ENCODE data around the gene DBX2. TPM values are rescaled to one million over a fixed set of nuclear protein-coding genes. Genes with fewer than 3 reads are reported as not detected.
"Not testable (repeated sequence)": the region's sequence is repeated elsewhere in the genome, so short reads cannot be mapped to it uniquely, and the experiment has no call there.

Gene DBX2
- polyA plus RNA-seq, 2 donors = 0.01 TPM; not detected in 1

- no peaks in the 10 kb centered on the region for H3K36me3 ChIP-seq (ENCODE audit: control insufficient read depth in 2 of 2, insufficient read depth in 2 of 2, low read length in 1 of 2)
- H3K27me3 ChIP-seq (ENCODE audit: control insufficient read depth in 1 of 2, insufficient read depth in 2 of 2, low read length in 2 of 2) = peaks cover 0 to 2% of the 10 kb centered on the region in 2 donors
- no peak overlapping the region for H3K27ac ChIP-seq (ENCODE audit: low read depth in 2 of 2, low read length in 1 of 2)
- H3K9me3 ChIP-seq (ENCODE audit: control insufficient read depth in 2 of 2, insufficient read depth in 1 of 2, low read depth in 1 of 2, low read length in 1 of 2) = no peaks in the 10 kb centered on the region
- H3K4me1 ChIP-seq (ENCODE audit: control insufficient read depth in 2 of 2, insufficient read depth in 2 of 2, low read length in 1 of 2) = no peaks in the 10 kb centered on the region
- WGBS, 2 donors = 18 to 33% methylated on average over 1 of the region's 1 CpG
- H3K4me3 ChIP-seq (ENCODE audit: low read depth in 1 of 2, low read length in 2 of 2) = no peak overlapping the region
These were observed 33.0 kb downstream of the DBX2 start for GRCh38 chr12:45017916-45018315.

- no peak overlapping the region for H3K27ac ChIP-seq (ENCODE audit: low read depth in 2 of 2, low read length in 1 of 2)
- H3K9me3 ChIP-seq (ENCODE audit: control insufficient read depth in 2 of 2, insufficient read depth in 1 of 2, low read depth in 1 of 2, low read length in 1 of 2) = no peaks in the 10 kb centered on the region
- WGBS, 2 donors = 72 to 75% methylated on average over 1 of the region's 1 CpG
- no peaks in the 10 kb centered on the region for H3K4me1 ChIP-seq (ENCODE audit: control insufficient read depth in 2 of 2, insufficient read depth in 2 of 2, low read length in 1 of 2)
- no peak overlapping the region for H3K4me3 ChIP-seq (ENCODE audit: low read depth in 1 of 2, low read length in 2 of 2)
- H3K27me3 ChIP-seq (ENCODE audit: control insufficient read depth in 1 of 2, insufficient read depth in 2 of 2, low read length in 2 of 2) = peaks cover 0 to 3% of the 10 kb centered on the region in 2 donors
- H3K36me3 ChIP-seq (ENCODE audit: control insufficient read depth in 2 of 2, insufficient read depth in 2 of 2, low read length in 1 of 2) = no peaks in the 10 kb centered on the region
These were observed 36.5 kb downstream of the DBX2 start for GRCh38 chr12:45014396-45014795.

- H3K9me3 ChIP-seq (ENCODE audit: control insufficient read depth in 2 of 2, insufficient read depth in 1 of 2, low read depth in 1 of 2, low read length in 1 of 2) = no peaks in the 10 kb centered on the region
- 84 to 89% methylated on average over 3 of the region's 3 CpGs for WGBS, 2 donors
- H3K4me3 ChIP-seq (ENCODE audit: low read depth in 1 of 2, low read length in 2 of 2) = no peak overlapping the region
- H3K36me3 ChIP-seq (ENCODE audit: control insufficient read depth in 2 of 2, insufficient read depth in 2 of 2, low read length in 1 of 2) = no peaks in the 10 kb centered on the region
- peaks cover 0 to 3% of the 10 kb centered on the region in 2 donors for H3K27me3 ChIP-seq (ENCODE audit: control insufficient read depth in 1 of 2, insufficient read depth in 2 of 2, low read length in 2 of 2)
- H3K4me1 ChIP-seq (ENCODE audit: control insufficient read depth in 2 of 2, insufficient read depth in 2 of 2, low read length in 1 of 2) = no peaks in the 10 kb centered on the region
- no peak overlapping the region for H3K27ac ChIP-seq (ENCODE audit: low read depth in 2 of 2, low read length in 1 of 2)
These were observed 38.1 kb downstream of the DBX2 start for GRCh38 chr12:45012749-45013148.

GRCh38 chr12:45010059-45010458 is 40.8 kb downstream of the DBX2 start:
- H3K9me3 ChIP-seq (ENCODE audit: control insufficient read depth in 2 of 2, insufficient read depth in 1 of 2, low read depth in 1 of 2, low read length in 1 of 2) = no peaks in the 10 kb centered on the region
- no peak overlapping the region for H3K27ac ChIP-seq (ENCODE audit: low read depth in 2 of 2, low read length in 1 of 2)
- 26 to 49% methylated on average over 4 of the region's 4 CpGs for WGBS, 2 donors
- H3K4me3 ChIP-seq (ENCODE audit: low read depth in 1 of 2, low read length in 2 of 2) = no peak overlapping the region
- peaks cover 0 to 2% of the 10 kb centered on the region in 2 donors for H3K27me3 ChIP-seq (ENCODE audit: control insufficient read depth in 1 of 2, insufficient read depth in 2 of 2, low read length in 2 of 2)
- no peaks in the 10 kb centered on the region for H3K36me3 ChIP-seq (ENCODE audit: control insufficient read depth in 2 of 2, insufficient read depth in 2 of 2, low read length in 1 of 2)
- H3K4me1 ChIP-seq (ENCODE audit: control insufficient read depth in 2 of 2, insufficient read depth in 2 of 2, low read length in 1 of 2) = no peaks in the 10 kb centered on the region

GRCh38 chr12:45008211-45008610 is 42.7 kb downstream of the DBX2 start:
- H3K27me3 ChIP-seq (ENCODE audit: control insufficient read depth in 1 of 2, insufficient read depth in 2 of 2, low read length in 2 of 2) = peaks cover 2% of the 10 kb centered on the region in 2 donors
- H3K9me3 ChIP-seq (ENCODE audit: control insufficient read depth in 2 of 2, insufficient read depth in 1 of 2, low read depth in 1 of 2, low read length in 1 of 2) = no peaks in the 10 kb centered on the region
- H3K4me3 ChIP-seq (ENCODE audit: low read depth in 1 of 2, low read length in 2 of 2) = no peak overlapping the region
- H3K36me3 ChIP-seq (ENCODE audit: control insufficient read depth in 2 of 2, insufficient read depth in 2 of 2, low read length in 1 of 2) = no peaks in the 10 kb centered on the region
- no peaks in the 10 kb centered on the region for H3K4me1 ChIP-seq (ENCODE audit: control insufficient read depth in 2 of 2, insufficient read depth in 2 of 2, low read length in 1 of 2)
- H3K27ac ChIP-seq (ENCODE audit: low read depth in 2 of 2, low read length in 1 of 2) = no peak overlapping the region

GRCh38 chr12:44999355-44999754 is 51.5 kb downstream of the DBX2 start:
- no peak overlapping the region for H3K27ac ChIP-seq (ENCODE audit: low read depth in 2 of 2, low read length in 1 of 2)
- H3K9me3 ChIP-seq (ENCODE audit: control insufficient read depth in 2 of 2, insufficient read depth in 1 of 2, low read depth in 1 of 2, low read length in 1 of 2) = no peaks in the 10 kb centered on the region
- H3K4me3 ChIP-seq (ENCODE audit: low read depth in 1 of 2, low read length in 2 of 2) = no peak overlapping the region

GRCh38 chr12:44993161-44993560 is 57.7 kb downstream of the DBX2 start:
- Histone ChIP-seq H3K9me3 (ENCODE audit: control insufficient read depth in 2 of 2, insufficient read depth in 1 of 2, low read depth in 1 of 2, low read length in 1 of 2) (no peaks in the 10 kb centered on the region), H3K27ac (ENCODE audit: low read depth in 2 of 2, low read length in 1 of 2) (no peak overlapping the region), H3K4me1 (ENCODE audit: control insufficient read depth in 2 of 2, insufficient read depth in 2 of 2, low read length in 1 of 2) (no peaks in the 10 kb centered on the region), H3K36me3 (ENCODE audit: control insufficient read depth in 2 of 2, insufficient read depth in 2 of 2, low read length in 1 of 2) (no peaks in the 10 kb centered on the region), H3K4me3 (ENCODE audit: low read depth in 1 of 2, low read length in 2 of 2) (no peak overlapping the region), H3K27me3 (ENCODE audit: control insufficient read depth in 1 of 2, insufficient read depth in 2 of 2, low read length in 2 of 2) (no peaks in the 10 kb centered on the region)
- 37 to 39% methylated on average over 1 of the region's 1 CpG for WGBS, 2 donors

More at GRCh38 chr12:44999355-44999754, 51.5 kb downstream of the DBX2 start:
- Histone ChIP-seq H3K4me1 (ENCODE audit: control insufficient read depth in 2 of 2, insufficient read depth in 2 of 2, low read length in 1 of 2) (no peaks in the 10 kb centered on the region), H3K36me3 (ENCODE audit: control insufficient read depth in 2 of 2, insufficient read depth in 2 of 2, low read length in 1 of 2) (no peaks in the 10 kb centered on the region), H3K27me3 (ENCODE audit: control insufficient read depth in 1 of 2, insufficient read depth in 2 of 2, low read length in 2 of 2) (peaks cover 0 to 2% of the 10 kb centered on the region in 2 donors)

DNA sequence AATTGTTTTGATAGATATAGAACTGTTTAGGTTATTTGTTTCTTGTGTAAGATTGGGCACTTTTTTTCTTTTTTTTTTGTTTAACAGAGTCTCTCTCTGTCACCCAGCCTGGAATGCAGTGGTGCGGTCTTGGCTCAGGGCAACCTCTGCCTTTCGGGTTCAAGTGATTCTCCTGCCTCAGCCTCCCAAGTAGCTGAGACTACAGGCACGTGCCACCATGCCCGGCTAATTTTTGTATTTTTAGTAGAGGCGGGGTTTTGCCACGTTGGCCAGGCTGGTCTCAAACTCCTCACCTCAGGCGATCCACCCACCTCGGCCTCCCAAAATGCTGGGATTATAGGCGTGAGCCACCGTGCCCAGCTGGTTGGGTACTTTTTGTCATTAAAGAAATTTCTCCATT is 66.0 kb downstream of the DBX2 start:
- not testable (repeated sequence) for H3K4me1 ChIP-seq (ENCODE audit: control insufficient read depth in 2 of 2, insufficient read depth in 2 of 2, low read length in 1 of 2); H3K27ac ChIP-seq (ENCODE audit: low read depth in 2 of 2, low read length in 1 of 2); H3K9me3 ChIP-seq (ENCODE audit: control insufficient read depth in 2 of 2, insufficient read depth in 1 of 2, low read depth in 1 of 2, low read length in 1 of 2); H3K4me3 ChIP-seq (ENCODE audit: low read depth in 1 of 2, low read length in 2 of 2); H3K36me3 ChIP-seq (ENCODE audit: control insufficient read depth in 2 of 2, insufficient read depth in 2 of 2, low read length in 1 of 2); H3K27me3 ChIP-seq (ENCODE audit: control insufficient read depth in 1 of 2, insufficient read depth in 2 of 2, low read length in 2 of 2)
- 90 to 92% methylated on average over 10 of the region's 10 CpGs for WGBS, 2 donors

DNA sequence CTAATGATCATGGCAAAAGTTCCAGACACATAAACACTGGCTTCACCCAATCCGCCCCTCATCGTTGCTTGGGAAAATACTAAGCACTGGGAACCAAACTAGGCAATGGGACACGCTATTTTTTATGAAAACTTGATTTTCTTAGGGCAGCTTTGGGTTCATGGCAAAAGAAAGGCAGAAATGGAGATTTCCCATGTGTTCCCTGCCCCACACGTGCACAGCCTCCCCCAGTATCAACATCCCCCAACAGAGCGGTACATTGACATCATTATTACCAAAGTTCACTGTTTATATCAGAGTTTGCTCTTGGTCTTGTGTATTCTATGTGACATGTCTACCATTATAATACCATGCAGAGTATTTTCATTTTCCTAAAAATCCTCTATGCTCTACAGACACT is 71.0 kb downstream of the DBX2 start:
- H3K4me3 ChIP-seq (ENCODE audit: low read depth in 1 of 2, low read length in 2 of 2) = no peak overlapping the region
- no peak overlapping the region for H3K27ac ChIP-seq (ENCODE audit: low read depth in 2 of 2, low read length in 1 of 2)
- H3K9me3 ChIP-seq (ENCODE audit: control insufficient read depth in 2 of 2, insufficient read depth in 1 of 2, low read depth in 1 of 2, low read length in 1 of 2) = no peaks in the 10 kb centered on the region
- no peaks in the 10 kb centered on the region for H3K36me3 ChIP-seq (ENCODE audit: control insufficient read depth in 2 of 2, insufficient read depth in 2 of 2, low read length in 1 of 2)
- H3K4me1 ChIP-seq (ENCODE audit: control insufficient read depth in 2 of 2, insufficient read depth in 2 of 2, low read length in 1 of 2) = no peaks in the 10 kb centered on the region
- peaks cover 0 to 2% of the 10 kb centered on the region in 2 donors for H3K27me3 ChIP-seq (ENCODE audit: control insufficient read depth in 1 of 2, insufficient read depth in 2 of 2, low read length in 2 of 2)
- WGBS, 2 donors = 79 to 80% methylated on average over 5 of the region's 5 CpGs

GRCh38 chr12:44976246-44976645 is 74.7 kb downstream of the DBX2 start:
- Histone ChIP-seq H3K4me3 (ENCODE audit: low read depth in 1 of 2, low read length in 2 of 2) (no peak overlapping the region), H3K9me3 (ENCODE audit: control insufficient read depth in 2 of 2, insufficient read depth in 1 of 2, low read depth in 1 of 2, low read length in 1 of 2) (no peaks in the 10 kb centered on the region), H3K4me1 (ENCODE audit: control insufficient read depth in 2 of 2, insufficient read depth in 2 of 2, low read length in 1 of 2) (no peaks in the 10 kb centered on the region), H3K27me3 (ENCODE audit: control insufficient read depth in 1 of 2, insufficient read depth in 2 of 2, low read length in 2 of 2) (peaks cover 0 to 2% of the 10 kb centered on the region in 2 donors), H3K27ac (ENCODE audit: low read depth in 2 of 2, low read length in 1 of 2) (no peak overlapping the region), H3K36me3 (ENCODE audit: control insufficient read depth in 2 of 2, insufficient read depth in 2 of 2, low read length in 1 of 2) (no peaks in the 10 kb centered on the region)
